ENCODE measurements around the gene MAD1L1. TPM values are rescaled to one million over a fixed set of nuclear protein-coding genes. Genes with fewer than 3 reads are reported as not detected.

The MAD1L1 gene
- total RNA-seq, 1 experiment from 2014 or later: 43.8 TPM

DNA sequence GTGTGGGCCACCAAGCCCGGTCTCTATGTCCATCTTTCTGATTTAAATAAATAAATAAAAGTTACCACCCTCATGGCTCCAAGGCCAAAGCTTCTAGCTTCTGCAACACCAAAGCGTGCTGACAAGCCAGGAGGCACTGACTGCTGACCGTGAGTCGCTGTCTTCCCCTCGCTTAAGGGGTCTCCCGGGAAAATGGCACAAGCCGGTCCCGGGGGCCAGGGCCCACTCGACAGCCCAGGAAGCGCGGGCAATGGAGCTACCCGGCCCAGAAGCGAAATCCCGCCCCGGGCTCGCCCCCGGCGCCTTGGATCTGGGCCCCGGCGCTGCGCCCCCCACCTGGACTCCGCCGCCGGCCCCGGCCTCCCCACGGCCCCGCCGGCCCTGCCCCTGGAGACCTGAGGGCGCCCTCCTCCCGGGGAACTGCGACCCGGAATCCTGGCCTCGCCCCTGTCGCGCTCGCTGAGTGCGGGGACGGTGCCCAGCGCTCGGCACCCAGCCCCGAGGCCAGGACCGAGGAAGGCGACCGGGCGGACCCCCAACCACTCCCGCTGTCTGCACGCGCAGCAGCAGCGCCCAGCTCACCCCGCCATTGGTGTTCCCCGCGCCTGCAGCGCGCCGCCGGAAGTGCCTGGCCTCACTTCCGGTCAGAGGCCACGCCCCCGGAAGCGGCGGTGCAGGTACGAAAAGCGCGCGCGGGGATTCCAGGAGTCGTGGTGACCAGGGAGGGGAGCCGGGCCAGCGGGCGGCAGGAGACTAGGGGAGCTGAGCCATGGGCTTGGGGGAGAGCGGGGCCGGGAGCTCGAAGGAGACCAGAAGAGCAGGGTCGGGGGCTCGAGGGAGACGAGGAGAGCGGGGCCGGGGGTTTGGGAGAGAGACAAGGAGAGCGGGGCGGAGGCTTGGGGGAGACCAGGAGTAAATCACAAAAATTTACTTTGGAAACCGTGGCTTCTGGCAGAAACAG is 9.1 kb upstream of the MAD1L1 start, which contains the start of the genes MRM2 and NUDT1 (continued):
- TF ChIP-seq MLX (CRISPR knock-in tag; IDR thresholded peaks at IDR 0.05) (no peak), FOXP1 (CRISPR knock-in tag; IDR thresholded peaks at IDR 0.05; ENCODE audit: borderline replicate concordance) (peak; percentile 93), ZNF138 (CRISPR knock-in tag; conservative IDR thresholded peaks at IDR 0.05) (0 out of 2 replicates have a peak, but pooled peaks have one; percentile 60), TEAD1 (CRISPR knock-in tag; IDR thresholded peaks at IDR 0.05) (peak; percentile 90; the same call in 1 of the 2 replicates), PRRX2 (CRISPR knock-in tag; IDR thresholded peaks at IDR 0.05) (no peak), SMAD3 (CRISPR knock-in tag; IDR thresholded peaks at IDR 0.05; ENCODE audit: borderline replicate concordance) (no peak; the same call in 1 of the 2 replicates), CREM (CRISPR knock-in tag; IDR thresholded peaks at IDR 0.05) (0 out of 2 replicates have a peak, but pooled peaks have one; percentile 52), TP53 (CRISPR knock-in tag; IDR thresholded peaks at IDR 0.05) (peak; percentile 92; the same call in 1 of the 2 replicates), TEAD4 (CRISPR knock-in tag; IDR thresholded peaks at IDR 0.05) (no peak), ERG (CRISPR knock-in tag; IDR thresholded peaks at IDR 0.05) (no peak), ZNF219 (CRISPR knock-in tag; IDR thresholded peaks at IDR 0.05; ENCODE audit: borderline replicate concordance) (no peak), SMAD4 (CRISPR knock-in tag; IDR thresholded peaks at IDR 0.05) (no peak), ZNF232 (CRISPR knock-in tag; IDR thresholded peaks at IDR 0.05) (peak; percentile 92), ZNF396 (CRISPR knock-in tag; IDR thresholded peaks at IDR 0.05; ENCODE audit: borderline replicate concordance) (no peak), KAT7 (CRISPR knock-in tag; IDR thresholded peaks at IDR 0.05; ENCODE audit: borderline replicate concordance) (0 out of 2 replicates have a peak, but pooled peaks have one; percentile 53), GRHL2 (CRISPR knock-in tag; IDR thresholded peaks at IDR 0.05; ENCODE audit: insufficient replicate concordance, severe bottlenecking) (no peak), ZNF263 (CRISPR knock-in tag; IDR thresholded peaks at IDR 0.05; ENCODE audit: low read depth) (no peak), JAZF1 (CRISPR knock-in tag; IDR thresholded peaks at IDR 0.05) (no peak), E2F5 (CRISPR knock-in tag; IDR thresholded peaks at IDR 0.05) (peak; percentile 96)
- TF ChIP-seq, protein P1, sequence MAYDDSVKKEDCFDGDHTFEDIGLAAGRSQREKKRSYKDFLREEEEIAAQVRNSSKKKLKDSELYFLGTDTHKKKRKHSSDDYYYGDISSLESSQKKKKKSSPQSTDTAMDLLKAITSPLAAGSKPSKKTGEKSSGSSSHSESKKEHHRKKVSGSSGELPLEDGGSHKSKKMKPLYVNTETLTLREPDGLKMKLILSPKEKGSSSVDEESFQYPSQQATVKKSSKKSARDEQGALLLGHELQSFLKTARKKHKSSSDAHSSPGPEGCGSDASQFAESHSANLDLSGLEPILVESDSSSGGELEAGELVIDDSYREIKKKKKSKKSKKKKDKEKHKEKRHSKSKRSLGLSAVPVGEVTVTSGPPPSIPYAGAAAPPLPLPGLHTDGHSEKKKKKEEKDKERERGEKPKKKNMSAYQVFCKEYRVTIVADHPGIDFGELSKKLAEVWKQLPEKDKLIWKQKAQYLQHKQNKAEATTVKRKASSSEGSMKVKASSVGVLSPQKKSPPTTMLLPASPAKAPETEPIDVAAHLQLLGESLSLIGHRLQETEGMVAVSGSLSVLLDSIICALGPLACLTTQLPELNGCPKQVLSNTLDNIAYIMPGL (CRISPR knock-in tag; IDR thresholded peaks at IDR 0.05): peak; percentile 97
- TF ChIP-seq, protein P2, sequence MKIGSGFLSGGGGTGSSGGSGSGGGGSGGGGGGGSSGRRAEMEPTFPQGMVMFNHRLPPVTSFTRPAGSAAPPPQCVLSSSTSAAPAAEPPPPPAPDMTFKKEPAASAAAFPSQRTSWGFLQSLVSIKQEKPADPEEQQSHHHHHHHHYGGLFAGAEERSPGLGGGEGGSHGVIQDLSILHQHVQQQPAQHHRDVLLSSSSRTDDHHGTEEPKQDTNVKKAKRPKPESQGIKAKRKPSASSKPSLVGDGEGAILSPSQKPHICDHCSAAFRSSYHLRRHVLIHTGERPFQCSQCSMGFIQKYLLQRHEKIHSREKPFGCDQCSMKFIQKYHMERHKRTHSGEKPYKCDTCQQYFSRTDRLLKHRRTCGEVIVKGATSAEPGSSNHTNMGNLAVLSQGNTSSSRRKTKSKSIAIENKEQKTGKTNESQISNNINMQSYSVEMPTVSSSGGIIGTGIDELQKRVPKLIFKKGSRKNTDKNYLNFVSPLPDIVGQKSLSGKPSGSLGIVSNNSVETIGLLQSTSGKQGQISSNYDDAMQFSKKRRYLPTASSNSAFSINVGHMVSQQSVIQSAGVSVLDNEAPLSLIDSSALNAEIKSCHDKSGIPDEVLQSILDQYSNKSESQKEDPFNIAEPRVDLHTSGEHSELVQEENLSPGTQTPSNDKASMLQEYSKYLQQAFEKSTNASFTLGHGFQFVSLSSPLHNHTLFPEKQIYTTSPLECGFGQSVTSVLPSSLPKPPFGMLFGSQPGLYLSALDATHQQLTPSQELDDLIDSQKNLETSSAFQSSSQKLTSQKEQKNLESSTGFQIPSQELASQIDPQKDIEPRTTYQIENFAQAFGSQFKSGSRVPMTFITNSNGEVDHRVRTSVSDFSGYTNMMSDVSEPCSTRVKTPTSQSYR (CRISPR knock-in tag; IDR thresholded peaks at IDR 0.05): 0 out of 2 replicates have a peak, but pooled peaks have one; percentile 48
- TF ChIP-seq, protein P3, sequence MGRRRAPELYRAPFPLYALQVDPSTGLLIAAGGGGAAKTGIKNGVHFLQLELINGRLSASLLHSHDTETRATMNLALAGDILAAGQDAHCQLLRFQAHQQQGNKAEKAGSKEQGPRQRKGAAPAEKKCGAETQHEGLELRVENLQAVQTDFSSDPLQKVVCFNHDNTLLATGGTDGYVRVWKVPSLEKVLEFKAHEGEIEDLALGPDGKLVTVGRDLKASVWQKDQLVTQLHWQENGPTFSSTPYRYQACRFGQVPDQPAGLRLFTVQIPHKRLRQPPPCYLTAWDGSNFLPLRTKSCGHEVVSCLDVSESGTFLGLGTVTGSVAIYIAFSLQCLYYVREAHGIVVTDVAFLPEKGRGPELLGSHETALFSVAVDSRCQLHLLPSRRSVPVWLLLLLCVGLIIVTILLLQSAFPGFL (CRISPR knock-in tag; IDR thresholded peaks at IDR 0.05; ENCODE audit: borderline replicate concordance): no peak
- TF ChIP-seq, protein P4, sequence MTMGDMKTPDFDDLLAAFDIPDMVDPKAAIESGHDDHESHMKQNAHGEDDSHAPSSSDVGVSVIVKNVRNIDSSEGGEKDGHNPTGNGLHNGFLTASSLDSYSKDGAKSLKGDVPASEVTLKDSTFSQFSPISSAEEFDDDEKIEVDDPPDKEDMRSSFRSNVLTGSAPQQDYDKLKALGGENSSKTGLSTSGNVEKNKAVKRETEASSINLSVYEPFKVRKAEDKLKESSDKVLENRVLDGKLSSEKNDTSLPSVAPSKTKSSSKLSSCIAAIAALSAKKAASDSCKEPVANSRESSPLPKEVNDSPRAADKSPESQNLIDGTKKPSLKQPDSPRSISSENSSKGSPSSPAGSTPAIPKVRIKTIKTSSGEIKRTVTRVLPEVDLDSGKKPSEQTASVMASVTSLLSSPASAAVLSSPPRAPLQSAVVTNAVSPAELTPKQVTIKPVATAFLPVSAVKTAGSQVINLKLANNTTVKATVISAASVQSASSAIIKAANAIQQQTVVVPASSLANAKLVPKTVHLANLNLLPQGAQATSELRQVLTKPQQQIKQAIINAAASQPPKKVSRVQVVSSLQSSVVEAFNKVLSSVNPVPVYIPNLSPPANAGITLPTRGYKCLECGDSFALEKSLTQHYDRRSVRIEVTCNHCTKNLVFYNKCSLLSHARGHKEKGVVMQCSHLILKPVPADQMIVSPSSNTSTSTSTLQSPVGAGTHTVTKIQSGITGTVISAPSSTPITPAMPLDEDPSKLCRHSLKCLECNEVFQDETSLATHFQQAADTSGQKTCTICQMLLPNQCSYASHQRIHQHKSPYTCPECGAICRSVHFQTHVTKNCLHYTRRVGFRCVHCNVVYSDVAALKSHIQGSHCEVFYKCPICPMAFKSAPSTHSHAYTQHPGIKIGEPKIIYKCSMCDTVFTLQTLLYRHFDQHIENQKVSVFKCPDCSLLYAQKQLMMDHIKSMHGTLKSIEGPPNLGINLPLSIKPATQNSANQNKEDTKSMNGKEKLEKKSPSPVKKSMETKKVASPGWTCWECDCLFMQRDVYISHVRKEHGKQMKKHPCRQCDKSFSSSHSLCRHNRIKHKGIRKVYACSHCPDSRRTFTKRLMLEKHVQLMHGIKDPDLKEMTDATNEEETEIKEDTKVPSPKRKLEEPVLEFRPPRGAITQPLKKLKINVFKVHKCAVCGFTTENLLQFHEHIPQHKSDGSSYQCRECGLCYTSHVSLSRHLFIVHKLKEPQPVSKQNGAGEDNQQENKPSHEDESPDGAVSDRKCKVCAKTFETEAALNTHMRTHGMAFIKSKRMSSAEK (CRISPR knock-in tag; IDR thresholded peaks at IDR 0.05; ENCODE audit: borderline replicate concordance): no peak
